Osteocyte (in vitro differentiated cells): ENCODE measurements around the gene FRZB. TPM values are rescaled to one million over a fixed set of nuclear protein-coding genes. Genes with fewer than 3 reads are reported as not detected.

Experiments
- DNase-seq: peaks from one replicate; pipeline ENCODE4 v3.0.0; 2021; ENCODE audit warnings: mixed read lengths; ENCODE audit not compliant: unreplicated experiment; ENCODE audit errors: extremely low spot score
- H3K27ac Mint-ChIP-seq: one replicate; pipeline ENCODE4 v1.8.0; 2021; ENCODE audit warnings: mild to moderate bottlenecking, mixed read lengths; ENCODE audit not compliant: unreplicated experiment
- H3K27me3 Mint-ChIP-seq: one replicate; pipeline ENCODE4 v1.8.0; 2021; ENCODE audit warnings: mixed read lengths; ENCODE audit not compliant: unreplicated experiment
- H3K36me3 Mint-ChIP-seq: one replicate; pipeline ENCODE4 v1.8.0; 2021; ENCODE audit warnings: mixed read lengths; ENCODE audit not compliant: unreplicated experiment
- H3K4me1 Mint-ChIP-seq: one replicate; pipeline ENCODE4 v1.8.0; 2021; ENCODE audit warnings: mixed read lengths; ENCODE audit not compliant: unreplicated experiment
- H3K4me3 Mint-ChIP-seq: one replicate; pipeline ENCODE4 v1.8.0; 2021; ENCODE audit warnings: mild to moderate bottlenecking, moderate library complexity, mixed read lengths; ENCODE audit not compliant: unreplicated experiment
- H3K9me3 Mint-ChIP-seq: one replicate; pipeline ENCODE4 v1.8.0; 2021; ENCODE audit warnings: mixed read lengths; ENCODE audit not compliant: unreplicated experiment
- CTCF ChIP-seq: fragments of 200-600 bp; sonication (generic); IDR thresholded peaks from 2 replicates; pipeline ENCODE4 v1.5.0; 2021; ENCODE audit warnings: antibody characterized with exemption, mild to moderate bottlenecking, moderate library complexity
- total RNA-seq: library from RNA; stranded (reverse); gene quantifications from 2 replicates; pipeline ENCODE4 v1.2.1, GENCODE V29; 2021

The FRZB gene
- total RNA-seq, 1 donor from 2014 or later: 46.6 TPM

DNA sequence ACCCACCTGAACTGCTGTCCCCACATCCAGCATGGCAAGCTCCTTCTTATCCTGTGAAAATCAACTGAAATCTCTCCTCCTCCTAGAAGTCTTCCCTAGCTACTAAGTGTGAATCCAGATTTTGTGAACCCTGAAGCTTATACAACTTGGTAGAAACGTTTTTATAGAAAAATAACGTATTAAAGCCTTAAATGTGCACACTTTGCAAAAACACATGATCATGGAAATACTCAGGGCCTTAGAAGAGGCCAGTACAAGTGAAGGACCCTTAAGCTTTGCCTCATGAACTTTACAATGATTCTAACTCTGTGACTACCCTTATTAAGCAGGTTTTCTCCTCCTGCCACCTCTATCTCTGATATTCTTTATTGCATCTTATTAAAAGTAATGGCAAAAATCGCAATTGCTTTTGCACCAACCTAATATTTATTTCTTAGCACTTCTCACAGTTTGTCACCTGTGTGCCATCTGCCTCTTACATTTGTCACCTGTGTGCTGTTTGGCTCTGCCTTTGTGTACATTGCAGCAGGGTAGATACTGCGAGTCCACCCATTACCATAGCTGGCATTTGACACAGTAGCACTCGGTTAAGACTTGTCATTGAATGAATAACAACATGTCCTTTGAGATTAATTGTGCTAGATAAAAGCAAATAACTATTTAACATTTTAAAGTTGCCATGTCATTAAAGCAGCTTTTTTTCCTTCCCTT, 42.2 kb downstream of the FRZB start:
- H3K27me3 Mint-ChIP-seq: peaks cover 4% of the 10 kb centered on the region
- H3K4me3 Mint-ChIP-seq: no peak overlapping the region
- H3K4me1 Mint-ChIP-seq: peaks cover 37% of the 10 kb centered on the region
- H3K36me3 Mint-ChIP-seq: no peaks in the 10 kb centered on the region
- H3K27ac Mint-ChIP-seq: no peak overlapping the region
- no peak for DNase-seq
- no peak for TF ChIP-seq CTCF
- no peaks in the 10 kb centered on the region for H3K9me3 Mint-ChIP-seq

DNA sequence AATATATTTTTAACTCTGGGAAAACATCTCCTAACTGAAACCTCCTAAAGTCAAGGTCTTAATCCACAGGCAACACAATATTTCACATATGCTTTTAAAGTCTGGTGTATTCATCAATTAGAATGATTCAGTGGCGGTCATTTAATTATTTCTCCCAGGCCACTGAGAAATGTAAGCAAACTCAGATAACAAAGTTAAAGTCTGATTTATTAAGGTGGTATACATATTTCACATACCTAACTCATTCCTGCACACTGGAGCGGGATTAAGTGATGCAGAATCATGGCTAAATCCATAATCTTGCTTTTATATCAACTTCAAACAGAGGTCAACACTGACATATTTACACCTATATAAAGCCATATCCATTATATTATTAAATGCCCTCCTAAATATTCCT, 43.7 kb downstream of the FRZB start:
- no peak for DNase-seq
- Mint-ChIP-seq H3K27me3 (peaks cover 4% of the 10 kb centered on the region), H3K36me3 (no peaks in the 10 kb centered on the region), H3K4me3 (no peak overlapping the region), H3K9me3 (no peaks in the 10 kb centered on the region), H3K27ac (no peak overlapping the region), H3K4me1 (peaks cover 35% of the 10 kb centered on the region)
- TF ChIP-seq CTCF: no peak

- Mint-ChIP-seq H3K27ac (no peak overlapping the region), H3K36me3 (no peaks in the 10 kb centered on the region), H3K9me3 (no peaks in the 10 kb centered on the region), H3K4me3 (no peak overlapping the region), H3K27me3 (peaks cover 4% of the 10 kb centered on the region), H3K4me1 (peaks cover 34% of the 10 kb centered on the region)
- no peak for DNase-seq
- no peak for TF ChIP-seq CTCF
Observed at GRCh38 chr2:182821182-182821581, 45.3 kb downstream of the FRZB start.

DNA sequence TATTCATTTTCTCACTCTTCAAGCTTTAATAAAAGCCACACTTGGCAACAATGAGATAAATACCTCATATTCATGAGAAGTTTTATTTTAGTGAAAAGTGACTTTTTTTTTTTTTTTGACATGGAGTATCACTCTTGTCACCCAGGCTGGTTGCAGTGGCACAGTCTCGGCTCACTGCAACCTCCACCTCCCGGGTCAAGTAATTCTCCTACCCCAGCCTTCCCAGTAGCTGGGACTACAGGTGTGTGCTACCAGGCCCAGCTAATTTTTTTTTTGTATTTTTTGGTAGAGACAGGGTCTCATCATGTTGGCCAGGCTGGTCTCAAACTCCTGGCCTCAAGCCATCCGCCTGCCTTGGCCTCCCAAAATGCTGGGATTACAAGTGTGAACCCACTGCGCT, 47.0 kb downstream of the FRZB start:
- H3K36me3 Mint-ChIP-seq: no peaks in the 10 kb centered on the region
- no peak for DNase-seq
- no peaks in the 10 kb centered on the region for H3K9me3 Mint-ChIP-seq
- TF ChIP-seq CTCF: no peak
- no peak overlapping the region for H3K27ac Mint-ChIP-seq
- H3K4me1 Mint-ChIP-seq: peaks cover 32% of the 10 kb centered on the region
- no peak overlapping the region for H3K4me3 Mint-ChIP-seq
- H3K27me3 Mint-ChIP-seq: peaks cover 4% of the 10 kb centered on the region

DNA sequence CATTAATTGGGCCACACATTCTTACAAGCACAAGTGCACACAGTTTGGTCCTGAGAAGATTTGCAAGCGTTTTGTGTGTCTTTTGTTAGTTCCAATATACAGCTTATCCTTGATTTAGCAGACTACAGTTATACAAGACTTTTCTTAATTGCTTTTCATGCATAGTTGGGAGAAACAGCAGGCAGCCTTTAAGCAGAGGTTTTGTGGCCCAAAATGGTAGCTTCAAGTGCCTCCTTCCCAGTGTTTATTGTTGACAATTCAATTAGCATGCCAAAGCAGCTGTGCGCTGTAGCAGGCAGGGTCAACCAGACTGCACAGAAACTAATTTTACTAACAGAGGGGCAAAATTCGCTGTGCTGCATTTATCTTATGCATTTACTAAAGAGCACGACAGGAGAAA, 47.5 kb downstream of the FRZB start:
- TF ChIP-seq CTCF: no peak
- Mint-ChIP-seq H3K4me3 (no peak overlapping the region), H3K27me3 (peaks cover 7% of the 10 kb centered on the region), H3K27ac (no peak overlapping the region), H3K9me3 (no peaks in the 10 kb centered on the region), H3K4me1 (peaks cover 32% of the 10 kb centered on the region), H3K36me3 (no peaks in the 10 kb centered on the region)
- no peak for DNase-seq
